SK-N-SH treated with all-trans-retinoic acid at 6 μM for 48 hours (cell line): ENCODE measurements around the gene CCDC194.

Source experiments
- ATAC-seq: fragments of 200-7000 bp; cut with Tn5 transposase; 3 replicates; pipeline ENCODE4 v1.9.1; 2020; ENCODE audit warnings: mild to moderate bottlenecking, moderate library complexity
- BACH2 ChIP-seq: fragments of 250-450 bp; sonication (Bioruptor Pico); IDR thresholded peaks from 2 replicates; pipeline ENCODE4 v1.9.0; 2021; ENCODE audit warnings: mild to moderate bottlenecking, borderline replicate concordance
- CSDC2 ChIP-seq: fragments of 250-450 bp; sonication (Bioruptor Pico); IDR thresholded peaks from 2 replicates; pipeline ENCODE4 v1.5.0; 2020; ENCODE audit warnings: mild to moderate bottlenecking, moderate library complexity
- ESRRG ChIP-seq: fragments of 250-450 bp; sonication (Bioruptor Pico); IDR thresholded peaks from 2 replicates; pipeline ENCODE4 v1.6.1; 2021; ENCODE audit warnings: mild to moderate bottlenecking
- GLIS3 ChIP-seq: fragments of 250-450 bp; sonication (Bioruptor Pico); IDR thresholded peaks from 2 replicates; pipeline ENCODE4 v1.5.0; 2020; ENCODE audit warnings: mild to moderate bottlenecking, moderate library complexity
- ISL1 ChIP-seq: fragments of 250-450 bp; sonication (Bioruptor Pico); IDR thresholded peaks from 2 replicates; pipeline ENCODE4 v2.1.2; 2022; ENCODE audit warnings: mild to moderate bottlenecking, moderate library complexity
- OSR1 ChIP-seq: fragments of 250-450 bp; sonication (Bioruptor Pico); IDR thresholded peaks from 2 replicates; pipeline ENCODE4 v1.8.0; 2022; ENCODE audit warnings: moderate library complexity, mild to moderate bottlenecking, inconsistent platforms
- PPARA ChIP-seq: fragments of 250-450 bp; sonication (Bioruptor Pico); IDR thresholded peaks from 2 replicates; pipeline ENCODE4 v1.5.0; 2020; ENCODE audit warnings: mild to moderate bottlenecking, borderline replicate concordance
- SNAI2 ChIP-seq: fragments of 250-450 bp; sonication (Bioruptor Pico); IDR thresholded peaks from 2 replicates; pipeline ENCODE4 v1.5.0; 2020; ENCODE audit warnings: mild to moderate bottlenecking, moderate library complexity
- TCF4 ChIP-seq: fragments of 250-450 bp; sonication (Bioruptor Pico); IDR thresholded peaks from 2 replicates; pipeline ENCODE4 v1.8.0; 2021; ENCODE audit warnings: mild to moderate bottlenecking, moderate library complexity, borderline replicate concordance
- TOX ChIP-seq: fragments of 250-450 bp; sonication (Bioruptor Pico); IDR thresholded peaks from 2 replicates; pipeline ENCODE4 v1.8.0; 2021; ENCODE audit warnings: mild to moderate bottlenecking, moderate library complexity, borderline replicate concordance
- ZC3H10 ChIP-seq: fragments of 250-450 bp; sonication (Bioruptor Pico); IDR thresholded peaks from 2 replicates; pipeline ENCODE4 v1.5.1; 2021; ENCODE audit warnings: mild to moderate bottlenecking, moderate library complexity
- ZFP3 ChIP-seq: fragments of 250-450 bp; sonication (Bioruptor Pico); IDR thresholded peaks from 2 replicates; pipeline ENCODE4 v1.5.0; 2020; ENCODE audit warnings: mild to moderate bottlenecking, moderate library complexity
- ZFP30 ChIP-seq: fragments of 450-650 bp; formaldehyde crosslinking; IDR thresholded peaks from 2 replicates; pipeline ENCODE4 v1.5.0; 2022; ENCODE audit warnings: mild to moderate bottlenecking, moderate library complexity
- ZNF565 ChIP-seq: fragments of 450-650 bp; formaldehyde crosslinking; conservative IDR thresholded peaks from 2 replicates; pipeline ENCODE4 v1.5.0; 2020; ENCODE audit warnings: low read depth, mild to moderate bottlenecking, moderate library complexity
- ZNF70 ChIP-seq: fragments of 450-650 bp; formaldehyde crosslinking; IDR thresholded peaks from 2 replicates; pipeline ENCODE4 v1.5.0; 2020; ENCODE audit warnings: mild to moderate bottlenecking, moderate library complexity
- ZNF8 ChIP-seq: fragments of 450-650 bp; formaldehyde crosslinking; IDR thresholded peaks from 2 replicates; pipeline ENCODE4 v1.5.0; 2020; ENCODE audit warnings: mild to moderate bottlenecking, moderate library complexity
- TF ChIP-seq, protein P1 (sequence below): fragments of 250-450 bp; sonication (Bioruptor Pico); IDR thresholded peaks from 2 replicates; pipeline ENCODE4 v1.5.0; 2020; ENCODE audit warnings: mild to moderate bottlenecking, moderate library complexity
- TF ChIP-seq, protein P2 (sequence below): fragments of 250-450 bp; sonication (Bioruptor Pico); IDR thresholded peaks from 2 replicates; pipeline ENCODE4 v1.5.1; 2020; ENCODE audit warnings: low read depth, mild to moderate bottlenecking, moderate library complexity
- TF ChIP-seq, protein P3 (sequence below): fragments of 250-450 bp; sonication (Bioruptor Pico); IDR thresholded peaks from 2 replicates; pipeline ENCODE4 v1.8.0; 2021; ENCODE audit warnings: low read depth, mild to moderate bottlenecking, moderate library complexity, borderline replicate concordance
- TF ChIP-seq, protein P4 (sequence below): fragments of 250-450 bp; sonication (Bioruptor Pico); IDR thresholded peaks from 2 replicates; pipeline ENCODE4 v1.8.0; 2020; ENCODE audit warnings: mild to moderate bottlenecking, moderate library complexity, borderline replicate concordance

CCDC194 gene

DNA sequence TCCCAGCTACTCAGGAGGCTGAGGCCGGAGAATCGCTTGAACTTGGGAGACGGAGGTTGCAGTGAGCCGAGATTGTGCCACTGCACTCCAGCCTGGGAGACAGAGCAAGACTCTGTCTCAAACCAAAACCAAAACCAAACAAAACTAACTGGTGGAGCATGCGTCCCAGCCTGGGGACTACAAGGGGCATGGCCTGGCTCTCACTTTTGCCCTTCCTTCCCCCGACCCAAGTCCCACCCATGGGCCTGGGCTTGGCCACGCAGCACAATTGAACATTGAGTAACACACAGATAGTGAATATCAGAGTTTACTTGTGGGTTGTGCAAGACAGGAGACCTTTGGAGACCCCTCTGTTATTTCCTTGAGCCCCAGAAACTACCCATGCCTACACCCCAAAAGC is 41.2 kb upstream of the CCDC194 start:
- ATAC-seq: no peak
- TF ChIP-seq ZFP3: no peak
- TF ChIP-seq, protein P1, sequence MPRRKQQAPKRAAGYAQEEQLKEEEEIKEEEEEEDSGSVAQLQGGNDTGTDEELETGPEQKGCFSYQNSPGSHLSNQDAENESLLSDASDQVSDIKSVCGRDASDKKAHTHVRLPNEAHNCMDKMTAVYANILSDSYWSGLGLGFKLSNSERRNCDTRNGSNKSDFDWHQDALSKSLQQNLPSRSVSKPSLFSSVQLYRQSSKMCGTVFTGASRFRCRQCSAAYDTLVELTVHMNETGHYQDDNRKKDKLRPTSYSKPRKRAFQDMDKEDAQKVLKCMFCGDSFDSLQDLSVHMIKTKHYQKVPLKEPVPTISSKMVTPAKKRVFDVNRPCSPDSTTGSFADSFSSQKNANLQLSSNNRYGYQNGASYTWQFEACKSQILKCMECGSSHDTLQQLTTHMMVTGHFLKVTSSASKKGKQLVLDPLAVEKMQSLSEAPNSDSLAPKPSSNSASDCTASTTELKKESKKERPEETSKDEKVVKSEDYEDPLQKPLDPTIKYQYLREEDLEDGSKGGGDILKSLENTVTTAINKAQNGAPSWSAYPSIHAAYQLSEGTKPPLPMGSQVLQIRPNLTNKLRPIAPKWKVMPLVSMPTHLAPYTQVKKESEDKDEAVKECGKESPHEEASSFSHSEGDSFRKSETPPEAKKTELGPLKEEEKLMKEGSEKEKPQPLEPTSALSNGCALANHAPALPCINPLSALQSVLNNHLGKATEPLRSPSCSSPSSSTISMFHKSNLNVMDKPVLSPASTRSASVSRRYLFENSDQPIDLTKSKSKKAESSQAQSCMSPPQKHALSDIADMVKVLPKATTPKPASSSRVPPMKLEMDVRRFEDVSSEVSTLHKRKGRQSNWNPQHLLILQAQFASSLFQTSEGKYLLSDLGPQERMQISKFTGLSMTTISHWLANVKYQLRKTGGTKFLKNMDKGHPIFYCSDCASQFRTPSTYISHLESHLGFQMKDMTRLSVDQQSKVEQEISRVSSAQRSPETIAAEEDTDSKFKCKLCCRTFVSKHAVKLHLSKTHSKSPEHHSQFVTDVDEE (CRISPR knock-in tag): no peak
- TF ChIP-seq ZNF8: no peak
- no peak for TF ChIP-seq TCF4 (CRISPR knock-in tag)
- TF ChIP-seq ZNF70: no peak
- no peak for TF ChIP-seq CSDC2 (CRISPR knock-in tag)
- TF ChIP-seq PPARA (CRISPR knock-in tag): no peak
- no peak for TF ChIP-seq BACH2 (CRISPR knock-in tag)
- no peak for TF ChIP-seq ZNF565 (CRISPR knock-in tag)
- TF ChIP-seq, protein P2, sequence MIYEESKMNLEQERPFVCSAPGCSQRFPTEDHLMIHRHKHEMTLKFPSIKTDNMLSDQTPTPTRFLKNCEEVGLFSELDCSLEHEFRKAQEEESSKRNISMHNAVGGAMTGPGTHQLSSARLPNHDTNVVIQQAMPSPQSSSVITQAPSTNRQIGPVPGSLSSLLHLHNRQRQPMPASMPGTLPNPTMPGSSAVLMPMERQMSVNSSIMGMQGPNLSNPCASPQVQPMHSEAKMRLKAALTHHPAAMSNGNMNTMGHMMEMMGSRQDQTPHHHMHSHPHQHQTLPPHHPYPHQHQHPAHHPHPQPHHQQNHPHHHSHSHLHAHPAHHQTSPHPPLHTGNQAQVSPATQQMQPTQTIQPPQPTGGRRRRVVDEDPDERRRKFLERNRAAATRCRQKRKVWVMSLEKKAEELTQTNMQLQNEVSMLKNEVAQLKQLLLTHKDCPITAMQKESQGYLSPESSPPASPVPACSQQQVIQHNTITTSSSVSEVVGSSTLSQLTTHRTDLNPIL (CRISPR knock-in tag): no peak
- no peak for TF ChIP-seq ZC3H10 (CRISPR knock-in tag)
- no peak for TF ChIP-seq OSR1
- TF ChIP-seq TOX (CRISPR knock-in tag): no peak
- no peak for TF ChIP-seq ZFP30 (CRISPR knock-in tag)
- TF ChIP-seq, protein P3, sequence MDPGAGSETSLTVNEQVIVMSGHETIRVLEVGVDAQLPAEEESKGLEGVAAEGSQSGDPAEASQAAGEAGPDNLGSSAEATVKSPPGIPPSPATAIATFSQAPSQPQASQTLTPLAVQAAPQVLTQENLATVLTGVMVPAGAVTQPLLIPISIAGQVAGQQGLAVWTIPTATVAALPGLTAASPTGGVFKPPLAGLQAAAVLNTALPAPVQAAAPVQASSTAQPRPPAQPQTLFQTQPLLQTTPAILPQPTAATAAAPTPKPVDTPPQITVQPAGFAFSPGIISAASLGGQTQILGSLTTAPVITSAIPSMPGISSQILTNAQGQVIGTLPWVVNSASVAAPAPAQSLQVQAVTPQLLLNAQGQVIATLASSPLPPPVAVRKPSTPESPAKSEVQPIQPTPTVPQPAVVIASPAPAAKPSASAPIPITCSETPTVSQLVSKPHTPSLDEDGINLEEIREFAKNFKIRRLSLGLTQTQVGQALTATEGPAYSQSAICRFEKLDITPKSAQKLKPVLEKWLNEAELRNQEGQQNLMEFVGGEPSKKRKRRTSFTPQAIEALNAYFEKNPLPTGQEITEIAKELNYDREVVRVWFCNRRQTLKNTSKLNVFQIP: no peak
- TF ChIP-seq ESRRG: no peak

DNA sequence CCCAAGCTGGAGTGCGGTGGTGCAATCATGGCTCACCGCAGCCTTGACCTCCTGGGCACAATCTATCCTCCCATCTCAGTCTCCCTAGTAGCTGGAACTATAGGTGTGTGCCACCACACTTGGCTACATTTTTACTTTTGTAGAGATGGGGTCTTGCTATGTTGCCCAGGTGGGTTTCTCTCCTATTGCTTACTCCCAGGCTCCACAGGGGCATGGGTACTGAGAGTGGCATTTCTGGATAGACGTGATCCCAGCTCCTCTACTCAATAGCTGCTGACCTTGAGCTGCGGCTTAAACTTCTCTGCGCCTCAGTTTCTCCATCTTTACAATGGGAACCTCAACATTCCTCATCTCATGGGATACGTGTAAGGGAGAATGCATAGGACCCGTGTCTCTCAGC is 37.4 kb upstream of the CCDC194 start:
- ATAC-seq: no peak
- no peak for TF ChIP-seq ZNF565 (CRISPR knock-in tag)
- TF ChIP-seq SNAI2 (CRISPR knock-in tag): no peak
- no peak for TF ChIP-seq GLIS3 (CRISPR knock-in tag)

DNA sequence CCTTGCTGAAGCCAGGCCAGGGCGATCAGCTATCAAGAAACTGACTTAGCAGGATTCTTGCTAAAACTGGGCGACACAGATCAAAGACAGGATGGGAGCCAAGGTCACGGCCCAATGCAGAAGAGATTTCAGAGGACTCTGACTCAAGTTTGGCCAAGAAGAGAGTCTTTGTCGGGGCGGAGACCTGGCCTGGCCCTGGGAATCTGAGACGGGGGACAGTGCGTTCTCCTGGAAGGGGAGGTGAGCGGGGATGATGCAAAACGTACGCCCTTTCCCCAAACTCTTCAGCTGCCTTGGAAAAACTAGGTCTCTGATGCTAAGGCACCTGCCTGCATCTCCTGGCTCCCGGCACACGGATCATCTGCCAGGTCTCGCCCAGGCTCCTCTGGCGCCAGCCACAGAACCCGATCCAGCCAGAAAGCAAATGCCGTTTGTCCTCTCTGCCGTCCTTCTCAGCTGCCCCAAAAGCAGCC is 35.7 kb upstream of the CCDC194 start:
- no peak; the same call in 2 of the 3 replicates for ATAC-seq
- TF ChIP-seq, protein P2 (CRISPR knock-in tag): no peak
- TF ChIP-seq ZNF565 (CRISPR knock-in tag) (no peak), ZNF70 (no peak), ISL1 (CRISPR knock-in tag) (no peak), GLIS3 (CRISPR knock-in tag) (no peak), ZNF8 (no peak), ZC3H10 (CRISPR knock-in tag) (no peak), ZFP30 (CRISPR knock-in tag) (no peak)
- TF ChIP-seq, protein P4, sequence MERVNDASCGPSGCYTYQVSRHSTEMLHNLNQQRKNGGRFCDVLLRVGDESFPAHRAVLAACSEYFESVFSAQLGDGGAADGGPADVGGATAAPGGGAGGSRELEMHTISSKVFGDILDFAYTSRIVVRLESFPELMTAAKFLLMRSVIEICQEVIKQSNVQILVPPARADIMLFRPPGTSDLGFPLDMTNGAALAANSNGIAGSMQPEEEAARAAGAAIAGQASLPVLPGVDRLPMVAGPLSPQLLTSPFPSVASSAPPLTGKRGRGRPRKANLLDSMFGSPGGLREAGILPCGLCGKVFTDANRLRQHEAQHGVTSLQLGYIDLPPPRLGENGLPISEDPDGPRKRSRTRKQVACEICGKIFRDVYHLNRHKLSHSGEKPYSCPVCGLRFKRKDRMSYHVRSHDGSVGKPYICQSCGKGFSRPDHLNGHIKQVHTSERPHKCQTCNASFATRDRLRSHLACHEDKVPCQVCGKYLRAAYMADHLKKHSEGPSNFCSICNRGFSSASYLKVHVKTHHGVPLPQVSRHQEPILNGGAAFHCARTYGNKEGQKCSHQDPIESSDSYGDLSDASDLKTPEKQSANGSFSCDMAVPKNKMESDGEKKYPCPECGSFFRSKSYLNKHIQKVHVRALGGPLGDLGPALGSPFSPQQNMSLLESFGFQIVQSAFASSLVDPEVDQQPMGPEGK: no peak

DNA sequence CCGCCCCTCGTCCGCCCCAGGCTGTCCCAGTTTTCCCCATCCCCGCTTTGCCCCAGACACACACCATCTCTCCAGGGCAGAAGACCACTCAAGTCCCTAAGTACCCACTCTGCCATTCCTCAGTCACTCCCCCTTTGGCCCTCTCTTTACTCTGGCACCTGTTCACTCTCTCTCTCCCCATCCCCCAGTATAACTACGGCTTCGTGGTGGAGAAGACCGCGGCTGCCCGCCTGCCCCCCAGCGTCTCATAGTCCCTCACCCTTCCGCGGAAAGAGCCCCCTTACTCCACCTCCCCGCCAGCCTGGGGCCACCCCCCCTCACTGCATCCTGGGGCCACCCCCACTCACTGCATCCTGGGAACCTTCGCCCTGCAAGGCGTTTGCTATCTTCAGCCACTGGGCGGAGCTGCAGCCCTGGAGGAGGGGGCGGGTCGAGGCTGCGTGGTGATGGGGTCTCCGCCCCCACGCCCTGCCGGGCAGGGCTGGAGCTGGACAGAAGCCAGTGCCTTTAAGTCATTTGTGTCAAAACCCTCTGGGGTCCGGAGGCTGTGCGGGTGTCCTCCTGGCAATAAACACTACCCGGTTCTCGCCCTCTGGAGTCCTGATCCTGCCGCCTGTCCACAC is 30.9 kb upstream of the CCDC194 start:
- peak; percentile 66 for ATAC-seq
- TF ChIP-seq, protein P4: peak; percentile 45; the same call in 1 of the 2 replicates
- no peak for TF ChIP-seq OSR1
- TF ChIP-seq, all 23 proteins: peak for 1
